ENCODE measurements around the gene POLR2E.

Gene POLR2E

DNA sequence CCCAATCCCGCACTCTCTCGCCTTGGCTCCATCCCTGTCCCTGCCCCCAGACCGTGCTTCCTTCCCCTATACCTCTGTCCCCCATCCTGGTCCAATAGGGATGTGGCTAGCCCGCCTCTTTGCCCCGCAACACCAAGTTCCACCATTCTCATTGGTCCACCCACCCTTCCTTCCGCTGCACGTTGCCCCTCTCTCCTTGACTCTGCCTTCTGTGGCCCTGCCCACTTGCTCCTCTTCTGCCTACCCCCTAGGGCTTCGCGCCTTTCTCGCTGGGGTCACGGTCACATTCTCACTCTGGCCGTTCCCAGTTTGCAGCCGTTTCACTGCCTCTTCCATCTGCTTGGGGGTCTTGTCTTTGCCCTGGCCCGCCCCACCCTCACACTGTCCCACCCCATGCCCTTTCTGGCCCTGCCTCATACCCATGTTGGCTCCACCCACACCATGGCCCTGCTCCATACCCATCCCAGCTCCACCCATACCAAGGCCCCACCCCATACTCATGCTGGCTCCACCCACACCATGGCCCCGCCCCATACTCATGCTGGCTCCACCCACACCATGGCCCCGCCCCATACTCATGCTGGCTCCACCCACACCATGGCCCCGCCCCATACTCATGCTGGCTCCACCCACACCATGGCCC, 32.7 kb downstream of the POLR2E start:
- DNase-seq, result no peak

GRCh38 chr19:1061987-1062386, 33.2 kb downstream of the POLR2E start:
- DNase-seq, result no peak

- DNase-seq, result no peak
These were observed 34.5 kb downstream of the POLR2E start for GRCh38 chr19:1060689-1061088.

DNA sequence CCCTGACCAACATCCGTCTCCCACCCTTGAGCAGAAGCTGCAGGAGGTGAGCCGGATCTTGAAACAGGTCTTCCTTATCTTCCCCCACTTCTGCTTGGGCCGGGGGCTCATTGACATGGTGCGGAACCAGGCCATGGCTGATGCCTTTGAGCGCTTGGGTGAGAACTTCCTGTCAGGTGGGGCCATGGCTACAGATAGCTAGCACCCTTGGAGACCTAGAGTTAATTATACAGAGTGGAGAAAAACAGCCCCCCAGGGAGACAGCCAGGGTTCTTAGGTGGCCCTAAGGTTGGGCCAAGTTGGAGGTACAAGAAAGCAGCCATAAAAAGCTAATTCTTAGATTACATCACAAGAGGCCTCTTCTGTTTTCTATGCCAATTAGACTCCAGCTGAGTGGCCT, 37.1 kb downstream of the POLR2E start:
- DNase-seq, result no peak

- peak; percentile 83 for DNase-seq
These were observed 37.9 kb downstream of the POLR2E start for GRCh38 chr19:1057176-1057855.

- DNase-seq, result no peak
These were observed 39.1 kb downstream of the POLR2E start for GRCh38 chr19:1055886-1056620.

GRCh38 chr19:1055028-1055425, 40.1 kb downstream of the POLR2E start:
- no peak for DNase-seq

GRCh38 chr19:1054102-1055027, 40.8 kb downstream of the POLR2E start:
- DNase-seq, result no peak

DNA sequence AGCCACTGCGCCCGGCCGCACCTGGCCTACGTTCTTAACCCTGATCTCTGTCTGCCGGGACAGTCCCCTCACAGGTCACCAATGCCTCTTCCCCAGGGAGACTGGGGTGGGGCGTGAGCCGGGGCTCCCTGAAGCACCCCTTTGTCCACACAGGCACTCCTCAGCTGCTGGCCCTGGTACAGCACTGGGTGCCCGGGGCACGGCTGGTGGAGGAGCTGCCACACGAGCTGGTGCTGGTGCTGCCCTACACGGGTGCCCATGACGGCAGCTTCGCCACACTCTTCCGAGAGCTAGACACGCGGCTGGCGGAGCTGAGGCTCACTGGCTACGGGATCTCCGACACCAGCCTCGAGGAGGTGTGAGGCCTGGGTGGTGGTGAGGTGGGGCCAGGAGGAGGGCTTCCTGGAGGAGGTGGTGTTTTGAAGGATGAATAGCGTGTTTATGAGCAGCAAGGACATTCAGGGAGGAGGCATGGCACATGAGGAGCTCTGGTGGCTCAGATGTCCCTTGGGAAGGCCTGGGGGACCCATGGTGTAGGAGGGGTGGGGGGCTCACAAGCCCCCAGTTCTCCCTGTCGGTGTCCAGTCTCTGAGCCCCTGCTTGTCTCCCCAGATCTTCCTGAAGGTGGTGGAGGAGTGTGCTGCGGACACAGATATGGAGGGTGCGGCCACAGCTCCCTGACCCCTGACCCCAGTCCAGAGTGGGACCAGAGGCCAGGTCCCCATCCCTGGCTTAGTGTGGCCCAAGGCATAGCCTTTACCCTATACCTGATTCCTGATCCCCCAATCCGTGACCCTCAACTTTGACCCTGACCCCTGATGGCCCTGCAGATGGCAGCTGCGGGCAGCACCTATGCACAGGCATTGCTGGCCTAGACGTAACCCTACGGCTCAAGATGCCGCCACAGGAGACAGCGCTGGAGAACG, 41.7 kb downstream of the POLR2E start:
- no peak for DNase-seq

DNA sequence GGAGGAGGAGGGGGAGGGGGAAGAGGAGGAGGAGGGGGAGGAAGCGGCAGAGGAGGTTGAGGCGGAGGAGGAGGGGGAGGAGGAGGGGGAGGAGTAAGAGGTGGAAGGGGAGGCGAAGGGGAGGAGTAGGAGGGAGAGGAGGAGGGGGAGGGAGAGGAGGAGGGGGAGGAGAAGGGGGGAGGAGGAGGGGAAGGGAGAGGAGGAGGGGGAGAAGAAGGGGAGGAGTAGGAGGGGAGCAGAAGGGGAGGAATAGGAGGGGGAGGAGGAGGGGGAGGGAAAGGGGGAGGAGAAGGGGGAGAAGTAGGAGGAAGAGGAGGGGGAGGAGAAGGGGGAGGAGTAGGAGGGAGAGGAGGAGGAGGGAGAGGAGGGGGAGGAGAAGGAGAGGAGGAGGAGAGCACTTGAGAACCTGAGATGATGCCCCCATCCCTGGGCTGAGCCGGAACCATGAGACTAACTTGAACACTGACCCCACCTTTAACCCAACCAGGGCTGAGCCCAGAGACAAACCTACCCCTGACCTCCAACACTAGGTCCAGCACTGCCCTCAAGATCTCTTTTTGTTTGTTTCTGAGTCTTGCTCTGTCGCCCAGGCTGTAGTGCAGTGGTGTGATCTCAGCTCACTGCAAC, 42.7 kb downstream of the POLR2E start:
- DNase-seq, result no peak

DNA sequence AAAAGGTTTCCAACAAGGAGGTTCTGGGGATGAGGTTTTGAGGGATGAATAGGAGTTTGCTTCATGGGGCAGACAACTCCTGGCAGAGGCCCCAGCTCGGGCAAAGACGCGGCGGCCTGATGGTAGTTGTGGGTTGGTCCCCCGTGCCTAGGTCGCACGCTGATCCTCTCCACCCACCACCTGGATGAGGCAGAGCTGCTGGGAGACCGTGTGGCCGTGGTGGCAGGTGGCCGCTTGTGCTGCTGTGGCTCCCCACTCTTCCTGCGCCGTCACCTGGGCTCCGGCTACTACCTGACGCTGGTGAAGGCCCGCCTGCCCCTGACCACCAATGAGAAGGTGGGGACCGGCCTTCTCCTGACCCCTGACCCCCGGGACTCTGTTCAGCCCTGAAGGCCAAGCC, 43.4 kb downstream of the POLR2E start:
- DNase-seq, result no peak

GRCh38 chr19:1050989-1051788, 44.0 kb downstream of the POLR2E start:
- no peak for DNase-seq

GRCh38 chr19:1049800-1050199, 45.4 kb downstream of the POLR2E start:
- no peak for DNase-seq

GRCh38 chr19:1049106-1049505, 46.1 kb downstream of the POLR2E start:
- no peak for DNase-seq

DNA sequence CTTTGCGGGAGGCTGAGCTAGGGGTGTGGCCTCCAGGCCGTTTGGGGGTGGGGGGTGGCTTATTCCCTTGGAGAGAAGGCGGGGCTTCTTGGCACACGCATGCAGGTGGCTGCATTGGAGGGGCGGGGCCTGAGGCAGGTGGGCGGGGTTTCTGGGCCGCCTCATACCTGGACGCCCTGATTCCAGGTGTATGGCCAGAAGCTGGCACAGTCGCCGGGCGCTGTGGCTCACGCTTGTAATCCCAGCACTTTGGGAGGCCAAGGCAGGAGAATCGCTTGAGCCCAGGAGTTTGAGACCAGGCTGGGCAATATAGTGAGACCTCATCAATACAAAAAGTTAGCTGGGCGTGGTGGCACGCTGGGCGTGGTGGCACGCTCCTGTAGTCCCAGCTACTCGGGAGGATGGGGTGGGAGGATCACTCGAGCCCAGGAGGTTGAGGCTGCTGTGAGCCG, 47.5 kb downstream of the POLR2E start:
- DNase-seq, result no peak

DNA sequence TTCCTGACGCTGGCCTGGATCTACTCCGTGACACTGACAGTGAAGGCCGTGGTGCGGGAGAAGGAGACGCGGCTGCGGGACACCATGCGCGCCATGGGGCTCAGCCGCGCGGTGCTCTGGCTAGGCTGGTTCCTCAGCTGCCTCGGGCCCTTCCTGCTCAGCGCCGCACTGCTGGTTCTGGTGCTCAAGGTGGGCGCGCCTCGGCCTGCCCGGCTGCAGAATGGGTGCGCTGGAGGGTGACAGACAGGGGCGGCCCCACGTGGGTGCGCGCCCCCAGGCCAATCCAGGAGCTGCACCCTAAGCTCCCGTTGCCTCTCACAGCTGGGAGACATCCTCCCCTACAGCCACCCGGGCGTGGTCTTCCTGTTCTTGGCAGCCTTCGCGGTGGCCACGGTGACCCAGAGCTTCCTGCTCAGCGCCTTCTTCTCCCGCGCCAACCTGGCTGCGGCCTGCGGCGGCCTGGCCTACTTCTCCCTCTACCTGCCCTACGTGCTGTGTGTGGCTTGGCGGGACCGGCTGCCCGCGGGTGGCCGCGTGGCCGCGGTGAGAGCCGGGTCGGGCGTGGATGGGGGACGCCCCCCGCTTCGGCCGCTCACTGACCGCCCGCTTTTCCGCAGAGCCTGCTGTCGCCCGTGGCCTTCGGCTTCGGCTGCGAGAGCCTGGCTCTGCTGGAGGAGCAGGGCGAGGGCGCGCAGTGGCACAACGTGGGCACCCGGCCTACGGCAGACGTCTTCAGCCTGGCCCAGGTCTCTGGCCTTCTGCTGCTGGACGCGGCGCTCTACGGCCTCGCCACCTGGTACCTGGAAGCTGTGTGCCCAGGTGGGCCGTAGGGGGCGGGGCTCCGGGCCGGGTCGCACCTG, 48.1 kb downstream of the POLR2E start:
- DNase-seq, result no peak

GRCh38 chr19:1046117-1046626, 49.0 kb downstream of the POLR2E start:
- no peak for DNase-seq

DNA sequence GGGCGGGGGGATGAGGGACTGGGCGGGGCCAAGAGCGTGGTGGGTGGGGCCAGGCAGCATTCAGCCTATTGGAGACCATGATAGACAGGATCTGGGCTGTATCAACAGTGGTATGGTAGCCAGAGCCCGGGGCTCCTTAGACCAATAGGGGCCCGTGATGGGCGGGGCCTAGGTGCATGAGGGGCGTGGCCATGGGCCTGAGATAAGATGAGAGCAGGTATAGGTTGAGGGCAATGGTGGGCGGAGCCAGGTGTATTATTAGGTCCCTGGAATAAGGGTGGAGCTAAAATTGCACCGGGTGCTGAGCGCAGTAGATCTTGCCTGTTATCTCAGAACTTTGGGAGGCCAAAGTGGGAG, 50.0 kb downstream of the POLR2E start:
- DNase-seq, result peak; percentile 85
